T-helper 2 cell treated with Interferon-gamma antibody and Interleukin-4, amounts not matched to agents 5 μg/mL and 100 μg/mL, for 36 hours (primary cell): ENCODE results near the gene ODF2.
"Not testable (repeated sequence)": the region's sequence is repeated elsewhere in the genome, so short reads cannot be mapped to it uniquely, and the experiment has no call there.

Source experiments
- DNase-seq: peaks from one replicate; pipeline ENCODE4 v3.0.0; 2021; ENCODE audit warnings: low spot score
- H3K27ac Mint-ChIP-seq: one replicate; pipeline ENCODE4 v1.8.0; 2021; ENCODE audit warnings: mild to moderate bottlenecking, mixed read lengths
- H3K27me3 Mint-ChIP-seq: one replicate; pipeline ENCODE4 v1.8.0; 2021; ENCODE audit warnings: low read depth, mixed read lengths
- H3K36me3 Mint-ChIP-seq: one replicate; pipeline ENCODE4 v1.8.0; 2021; ENCODE audit warnings: low read depth, mixed read lengths
- H3K4me1 Mint-ChIP-seq: one replicate; pipeline ENCODE4 v1.8.0; 2021; ENCODE audit warnings: low read depth, mixed read lengths
- H3K4me3 Mint-ChIP-seq: one replicate; pipeline ENCODE4 v1.8.0; 2022; ENCODE audit warnings: mild to moderate bottlenecking, moderate library complexity, mixed read lengths
- H3K9me3 Mint-ChIP-seq: one replicate; pipeline ENCODE4 v1.8.0; 2021; ENCODE audit warnings: mixed read lengths

ODF2 gene

GRCh38 chr9:128482186-128482585 is 26.4 kb downstream of the ODF2 start:
- no peak for DNase-seq
- H3K4me3 Mint-ChIP-seq = no peak overlapping the region
- H3K27ac Mint-ChIP-seq = no peak overlapping the region
- no peaks in the 10 kb centered on the region for H3K27me3 Mint-ChIP-seq
- H3K36me3 Mint-ChIP-seq = peaks cover 44% of the 10 kb centered on the region
- no peaks in the 10 kb centered on the region for H3K9me3 Mint-ChIP-seq
- no peaks in the 10 kb centered on the region for H3K4me1 Mint-ChIP-seq

- H3K9me3 Mint-ChIP-seq = no peaks in the 10 kb centered on the region
- no peaks in the 10 kb centered on the region for H3K4me1 Mint-ChIP-seq
- no peaks in the 10 kb centered on the region for H3K27me3 Mint-ChIP-seq
- H3K27ac Mint-ChIP-seq = no peak overlapping the region
- no peak for DNase-seq
- no peak overlapping the region for H3K4me3 Mint-ChIP-seq
- H3K36me3 Mint-ChIP-seq = peaks cover 49% of the 10 kb centered on the region
Observed at GRCh38 chr9:128484686-128485413, 29.0 kb downstream of the ODF2 start.

GRCh38 chr9:128485414-128485855 is 29.6 kb downstream of the ODF2 start:
- Mint-ChIP-seq H3K9me3 (no peaks in the 10 kb centered on the region), H3K27me3 (no peaks in the 10 kb centered on the region), H3K36me3 (peaks cover 51% of the 10 kb centered on the region), H3K4me1 (no peaks in the 10 kb centered on the region), H3K27ac (no peak overlapping the region), H3K4me3 (no peak overlapping the region)
- no peak for DNase-seq

- Mint-ChIP-seq H3K4me3 (no peak overlapping the region), H3K4me1 (no peaks in the 10 kb centered on the region), H3K36me3 (peaks cover 53% of the 10 kb centered on the region), H3K27ac (no peak overlapping the region), H3K27me3 (no peaks in the 10 kb centered on the region), H3K9me3 (no peaks in the 10 kb centered on the region)
- no peak for DNase-seq
Observed at GRCh38 chr9:128486201-128486600, 30.4 kb downstream of the ODF2 start.

GRCh38 chr9:128493424-128493823 is 37.6 kb downstream of the ODF2 start:
- Mint-ChIP-seq H3K36me3 (peaks cover 48% of the 10 kb centered on the region), H3K4me1 (no peaks in the 10 kb centered on the region), H3K9me3 (no peaks in the 10 kb centered on the region), H3K27me3 (no peaks in the 10 kb centered on the region), H3K27ac (no peak overlapping the region), H3K4me3 (no peak overlapping the region)
- DNase-seq = no peak

- Mint-ChIP-seq H3K4me1 (no peaks in the 10 kb centered on the region), H3K27me3 (no peaks in the 10 kb centered on the region), H3K36me3 (peaks cover 45% of the 10 kb centered on the region), H3K27ac (no peak overlapping the region), H3K4me3 (no peak overlapping the region), H3K9me3 (no peaks in the 10 kb centered on the region)
- no peak for DNase-seq
Observed at GRCh38 chr9:128494108-128494745, 38.4 kb downstream of the ODF2 start.

GRCh38 chr9:128494746-128495129 is 38.9 kb downstream of the ODF2 start:
- no peak overlapping the region for H3K4me3 Mint-ChIP-seq
- no peaks in the 10 kb centered on the region for H3K9me3 Mint-ChIP-seq
- no peak for DNase-seq
- H3K4me1 Mint-ChIP-seq = no peaks in the 10 kb centered on the region
- H3K27ac Mint-ChIP-seq = peak overlapping the region; percentile 26
- peaks cover 42% of the 10 kb centered on the region for H3K36me3 Mint-ChIP-seq
- H3K27me3 Mint-ChIP-seq = no peaks in the 10 kb centered on the region

GRCh38 chr9:128495296-128495695 is 39.5 kb downstream of the ODF2 start:
- Mint-ChIP-seq H3K4me3 (no peak overlapping the region), H3K9me3 (no peaks in the 10 kb centered on the region), H3K36me3 (peaks cover 45% of the 10 kb centered on the region), H3K27me3 (no peaks in the 10 kb centered on the region), H3K27ac (peak overlapping the region; percentile 6), H3K4me1 (no peaks in the 10 kb centered on the region)
- no peak for DNase-seq

- H3K4me1 Mint-ChIP-seq = no peaks in the 10 kb centered on the region
- no peak overlapping the region for H3K4me3 Mint-ChIP-seq
- H3K36me3 Mint-ChIP-seq = peaks cover 48% of the 10 kb centered on the region
- peak overlapping the region; percentile 6 for H3K27ac Mint-ChIP-seq
- no peaks in the 10 kb centered on the region for H3K27me3 Mint-ChIP-seq
- DNase-seq = no peak
- H3K9me3 Mint-ChIP-seq = no peaks in the 10 kb centered on the region
Observed at GRCh38 chr9:128495804-128496417, 40.1 kb downstream of the ODF2 start.

GRCh38 chr9:128497824-128498610 is 42.2 kb downstream of the ODF2 start:
- no peak overlapping the region for H3K27ac Mint-ChIP-seq
- H3K9me3 Mint-ChIP-seq = no peaks in the 10 kb centered on the region
- no peaks in the 10 kb centered on the region for H3K27me3 Mint-ChIP-seq
- H3K4me3 Mint-ChIP-seq = no peak overlapping the region
- H3K36me3 Mint-ChIP-seq = peaks cover 42% of the 10 kb centered on the region
- DNase-seq = no peak
- no peaks in the 10 kb centered on the region for H3K4me1 Mint-ChIP-seq

- H3K36me3 Mint-ChIP-seq = peaks cover 38% of the 10 kb centered on the region
- H3K27ac Mint-ChIP-seq = no peak overlapping the region
- H3K4me3 Mint-ChIP-seq = no peak overlapping the region
- H3K9me3 Mint-ChIP-seq = no peaks in the 10 kb centered on the region
- DNase-seq = no peak
- H3K27me3 Mint-ChIP-seq = no peaks in the 10 kb centered on the region
- H3K4me1 Mint-ChIP-seq = peaks cover 3% of the 10 kb centered on the region
Observed at GRCh38 chr9:128498911-128499310, 43.1 kb downstream of the ODF2 start.

GRCh38 chr9:128499920-128500319 is 44.1 kb downstream of the ODF2 start:
- H3K27ac Mint-ChIP-seq = no peak overlapping the region
- peaks cover 4% of the 10 kb centered on the region for H3K4me1 Mint-ChIP-seq
- H3K36me3 Mint-ChIP-seq = peaks cover 35% of the 10 kb centered on the region
- no peak for DNase-seq
- no peaks in the 10 kb centered on the region for H3K9me3 Mint-ChIP-seq
- H3K4me3 Mint-ChIP-seq = no peak overlapping the region
- no peaks in the 10 kb centered on the region for H3K27me3 Mint-ChIP-seq

- not testable (repeated sequence) for H3K27ac Mint-ChIP-seq, H3K4me1 Mint-ChIP-seq, H3K27me3 Mint-ChIP-seq, DNase-seq, H3K9me3 Mint-ChIP-seq
- H3K4me3 Mint-ChIP-seq = peak overlapping the region; percentile 99
- peaks cover 21% of the 10 kb centered on the region for H3K36me3 Mint-ChIP-seq
Observed at GRCh38 chr9:128503415-128503825, 47.6 kb downstream of the ODF2 start.

GRCh38 chr9:128503870-128504269 is 48.1 kb downstream of the ODF2 start:
- no peaks in the 10 kb centered on the region for H3K27me3 Mint-ChIP-seq
- H3K27ac Mint-ChIP-seq = peak overlapping the region; percentile 57
- H3K36me3 Mint-ChIP-seq = peaks cover 22% of the 10 kb centered on the region
- no peaks in the 10 kb centered on the region for H3K9me3 Mint-ChIP-seq
- peak overlapping the region; percentile 99 for H3K4me3 Mint-ChIP-seq
- DNase-seq = peak; percentile 9
- H3K4me1 Mint-ChIP-seq = peaks cover 13% of the 10 kb centered on the region
